HG03135 (cell line): ENCODE data around the gene AQP4.

Experiments used
- ATAC-seq: cut with Tn5 transposase; IDR thresholded peaks from one replicate; pipeline ENCODE4 v1.9.1; 2021; ENCODE audit warnings: mild to moderate bottlenecking, moderate library complexity; ENCODE audit not compliant: unreplicated experiment

The AQP4 gene

GRCh38 chr18:26840965-26841364, 24.5 kb downstream of the AQP4 start:
- ATAC-seq = no peak

DNA sequence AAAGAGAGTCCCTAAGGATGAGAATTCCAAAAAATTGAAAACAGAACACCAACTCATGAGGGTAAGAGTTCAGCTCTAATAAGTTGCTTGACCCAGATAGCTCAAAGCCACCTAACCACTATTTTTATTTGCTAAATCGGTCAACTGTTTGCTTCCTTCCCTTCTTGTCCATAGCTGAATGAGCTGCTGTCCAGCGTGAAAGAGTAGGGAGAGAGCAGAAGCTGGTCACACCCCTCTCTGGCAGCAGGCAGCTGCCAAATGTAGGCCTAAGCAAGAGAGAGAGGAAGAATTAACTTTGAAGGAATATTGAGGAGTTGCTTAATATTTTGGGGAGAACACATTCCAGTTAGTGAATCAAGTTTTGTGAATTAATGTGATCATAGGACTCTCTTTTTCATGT, 25.9 kb downstream of the AQP4 start:
- ATAC-seq = no peak

DNA sequence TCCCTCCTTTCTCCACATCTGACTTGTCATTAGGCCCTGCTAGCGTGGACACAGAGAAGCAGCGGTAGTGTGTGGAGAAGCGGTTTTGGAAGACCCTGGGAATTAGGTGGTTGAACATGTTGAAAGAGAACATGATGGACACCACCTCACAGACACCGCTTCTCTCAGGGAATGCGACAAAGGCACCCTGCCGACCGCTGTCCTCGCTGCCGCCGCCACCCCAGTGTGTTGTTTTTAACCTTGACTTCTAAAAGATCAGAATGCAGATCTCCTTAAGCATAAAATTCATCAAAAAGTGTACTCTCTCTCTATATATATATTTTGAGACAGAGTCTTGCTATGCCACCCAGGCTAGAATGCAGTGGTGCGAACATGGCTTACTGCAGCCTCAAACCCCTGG, 33.2 kb downstream of the AQP4 start:
- ATAC-seq = no peak

DNA sequence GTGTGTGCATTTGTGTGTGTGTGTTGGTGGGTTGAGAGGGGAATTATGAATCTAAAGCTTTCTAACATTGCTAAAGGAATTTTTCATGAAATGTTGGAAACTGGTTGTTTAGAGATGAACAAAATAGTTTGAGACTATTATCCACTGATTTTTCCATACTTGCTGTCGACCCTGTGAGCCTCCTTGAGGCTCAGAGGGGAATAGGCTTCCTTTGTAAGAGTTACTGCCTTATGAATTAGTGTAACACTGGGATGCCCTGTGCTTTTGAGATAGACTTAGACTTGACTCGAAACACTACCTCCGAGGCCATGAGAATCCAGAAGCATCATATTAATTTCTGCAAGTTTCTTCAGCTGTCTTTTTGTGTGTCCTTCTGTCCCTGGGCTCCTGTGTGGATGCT, 37.9 kb downstream of the AQP4 start:
- no peak for ATAC-seq

DNA sequence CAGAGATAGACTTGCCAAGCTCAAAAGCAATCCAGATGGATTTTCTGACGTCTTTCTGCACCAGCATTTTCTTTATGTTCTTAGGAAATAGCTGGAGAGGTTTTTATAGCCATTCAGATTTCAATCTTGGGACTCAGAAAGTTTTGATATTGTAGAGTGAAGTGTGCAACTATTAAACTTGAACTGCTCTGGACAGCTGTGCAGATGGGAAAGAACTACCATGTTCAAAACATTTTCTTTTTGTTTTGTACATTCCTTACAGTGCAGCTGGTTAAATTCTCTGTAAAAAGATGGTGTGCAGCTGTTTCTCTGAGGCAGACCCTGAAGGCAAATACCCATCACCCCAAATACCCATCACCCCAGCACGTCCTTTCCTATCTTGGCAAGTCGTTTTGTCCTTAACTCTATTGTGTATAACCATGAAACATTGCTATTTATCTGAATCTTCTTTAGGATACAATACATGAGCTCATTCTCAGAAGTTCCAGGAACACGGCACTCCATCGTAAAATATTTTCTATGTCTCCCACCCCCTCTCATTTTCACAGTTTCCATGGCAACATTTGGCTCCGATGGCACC, 38.8 kb downstream of the AQP4 start:
- ATAC-seq = no peak

GRCh38 chr18:26821181-26821580, 44.3 kb downstream of the AQP4 start:
- no peak for ATAC-seq

GRCh38 chr18:26819046-26819445, 46.5 kb downstream of the AQP4 start:
- no peak for ATAC-seq

DNA sequence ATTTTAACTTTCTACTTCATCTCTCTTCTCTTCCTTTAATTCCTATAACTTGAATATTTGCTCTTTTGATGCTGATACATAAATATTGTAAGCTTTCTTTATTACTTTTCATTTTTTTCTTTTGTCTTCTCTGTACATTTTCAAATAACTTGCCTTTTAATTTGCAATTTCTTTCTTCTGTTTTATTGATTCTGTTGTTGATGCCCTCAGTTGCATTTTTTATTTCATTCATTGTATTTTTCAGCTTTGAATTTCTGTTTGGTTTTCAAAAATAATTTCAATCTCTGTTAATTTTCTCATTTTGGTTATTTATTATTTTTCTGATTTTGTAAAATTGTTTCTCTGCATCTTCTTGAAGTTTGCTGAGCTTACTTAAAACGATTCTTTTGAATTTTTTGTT, 47.0 kb downstream of the AQP4 start:
- ATAC-seq = no peak

DNA sequence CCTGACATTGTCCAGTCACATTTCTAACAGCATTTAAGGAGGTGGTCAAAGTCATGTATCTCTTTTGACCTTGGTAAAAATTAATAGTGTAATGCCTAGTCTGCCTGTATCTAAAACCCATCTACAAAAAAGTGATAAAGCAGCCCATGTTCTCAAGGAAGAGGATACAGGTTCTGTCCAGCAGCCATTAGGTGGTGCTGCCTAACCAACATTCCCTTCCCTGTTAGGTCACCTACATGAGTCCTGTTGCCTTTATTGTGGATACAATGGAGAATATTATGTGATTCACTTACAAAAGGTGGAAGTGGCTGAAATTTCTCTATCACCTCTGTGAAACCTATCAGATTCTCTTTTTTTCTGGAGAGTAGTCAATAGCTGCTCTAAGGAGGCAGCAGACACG, 52.5 kb downstream of the AQP4 start:
- no peak for ATAC-seq

- ATAC-seq = no peak
These were observed 53.0 kb downstream of the AQP4 start for GRCh38 chr18:26812462-26812861.

- no peak for ATAC-seq
These were observed 56.2 kb downstream of the AQP4 start for GRCh38 chr18:26809346-26809745.

DNA sequence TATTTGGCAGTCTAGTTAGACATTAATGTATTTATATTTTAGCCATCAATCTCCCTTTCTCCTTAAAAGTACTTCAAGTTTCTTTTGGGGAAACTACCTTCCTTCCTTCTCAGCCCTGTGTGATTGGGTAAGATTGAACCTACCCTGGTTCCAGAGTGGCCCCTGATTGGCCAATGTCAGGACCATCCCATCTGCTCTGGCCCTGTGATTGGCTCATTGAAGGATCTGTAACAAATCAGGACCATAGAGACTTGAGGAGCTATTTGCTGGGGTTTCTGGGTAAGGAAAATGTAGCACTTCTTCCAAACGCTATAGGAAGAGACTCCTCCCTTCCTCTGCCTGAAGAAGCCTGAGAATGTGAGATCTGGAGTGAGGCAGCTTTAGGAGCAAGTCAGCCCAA, 59.3 kb downstream of the AQP4 start:
- ATAC-seq = no peak

DNA sequence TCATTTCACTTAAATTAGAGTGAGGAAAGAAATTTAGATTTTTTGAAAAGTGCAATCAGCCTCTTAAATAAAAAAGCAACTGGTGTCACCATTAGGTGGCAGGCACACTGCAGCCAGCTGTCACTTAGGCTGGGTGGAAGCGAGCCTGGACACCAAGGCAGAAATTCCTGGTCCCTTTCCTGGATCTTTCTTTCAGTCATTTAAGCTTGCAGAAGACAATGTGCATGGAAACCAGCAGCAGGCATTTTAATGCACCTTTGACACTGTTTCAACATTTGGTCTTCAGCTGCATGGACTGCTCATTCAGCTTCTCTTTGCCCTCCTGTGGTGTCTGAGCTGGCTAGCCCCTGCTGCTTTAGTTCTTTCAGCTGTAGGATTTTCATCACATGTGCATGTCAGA, 61.0 kb downstream of the AQP4 start:
- ATAC-seq = no peak

GRCh38 chr18:26803643-26804042, 61.9 kb downstream of the AQP4 start:
- ATAC-seq = no peak

DNA sequence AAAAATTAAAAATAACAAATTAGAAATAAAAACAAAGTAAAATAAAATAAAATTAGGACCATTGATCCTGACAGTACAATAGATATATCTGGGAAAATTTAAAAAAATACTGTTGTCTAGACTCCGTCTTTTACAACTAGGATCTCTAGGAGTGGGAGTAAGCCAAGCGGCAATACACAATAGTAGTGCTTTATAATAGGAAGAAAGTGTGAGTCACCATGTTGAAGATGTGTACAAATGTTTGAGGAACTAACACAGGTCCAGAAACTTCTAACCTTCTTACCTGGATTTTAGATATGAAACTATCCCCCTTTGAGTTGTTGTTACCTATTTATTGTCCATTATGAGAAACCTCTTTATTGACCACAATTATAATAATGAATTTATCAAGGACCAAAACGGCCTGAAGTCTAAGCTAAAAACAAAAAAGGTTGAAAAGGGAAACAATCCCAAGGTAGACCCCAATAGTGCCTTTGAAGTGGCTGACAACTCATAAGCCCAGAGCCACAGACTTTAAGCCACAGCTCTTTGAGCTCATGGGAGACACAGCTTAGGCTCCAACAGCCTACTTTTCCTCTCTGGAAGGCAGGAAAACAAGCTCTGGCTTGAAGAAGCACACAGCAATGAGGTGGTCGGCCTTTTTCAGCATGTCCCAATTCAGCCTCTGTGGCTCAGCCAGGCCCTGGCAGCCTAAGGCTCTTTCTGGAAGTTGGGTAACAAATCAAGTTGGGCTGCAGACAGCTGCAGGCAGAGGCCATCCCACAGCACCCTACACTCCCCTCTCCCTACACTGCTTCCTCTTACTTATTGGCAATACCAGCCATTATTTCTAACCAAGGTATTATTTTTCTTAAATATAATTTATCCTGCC, 62.9 kb downstream of the AQP4 start:
- ATAC-seq = no peak
